GM23338 (cell line): ENCODE data around the gene DTHD1.

Experiments used
- CTCF ChIP-seq, 2 experiments: fragments of 200-600 bp in 1 of 2; sonication (generic) in 1 of 2; conservative IDR thresholded peaks; 2 replicates each; pipeline versions ENCODE4 v1.5.1 to v1.6.1; 2016 to 2017; ENCODE audit warnings: antibody characterized with exemption in 2 of 2, low read depth in 2 of 2, mild to moderate bottlenecking in 2 of 2, moderate library complexity in 1 of 2
- EZH2phosphoT487 ChIP-seq: fragments of 200-600 bp; sonication (generic); IDR thresholded peaks from one replicate; pipeline ENCODE4 v1.8.1; 2018; ENCODE audit warnings: antibody characterized with exemption; ENCODE audit not compliant: unreplicated experiment
- POLR2AphosphoS5 ChIP-seq: IDR thresholded peaks from 2 replicates; pipeline ENCODE4 v1.6.1; 2016; ENCODE audit warnings: antibody characterized with exemption, low read depth
- STAT1 ChIP-seq: IDR thresholded peaks from one replicate; pipeline ENCODE4 v1.6.1; 2016; ENCODE audit warnings: antibody characterized with exemption; ENCODE audit not compliant: unreplicated experiment
- TF ChIP-seq, protein P1 (sequence below): IDR thresholded peaks from one replicate; pipeline ENCODE4 v1.6.1; 2018; ENCODE audit warnings: antibody characterized with exemption; ENCODE audit not compliant: unreplicated experiment

GRCh38 chr4:36313703-36314102, 32.3 kb downstream of the DTHD1 start:
- TF ChIP-seq CTCF (conservative IDR thresholded peaks at IDR 0.05; ENCODE audit: low read depth in 2 of 2) = no peak
- TF ChIP-seq, protein P1, sequence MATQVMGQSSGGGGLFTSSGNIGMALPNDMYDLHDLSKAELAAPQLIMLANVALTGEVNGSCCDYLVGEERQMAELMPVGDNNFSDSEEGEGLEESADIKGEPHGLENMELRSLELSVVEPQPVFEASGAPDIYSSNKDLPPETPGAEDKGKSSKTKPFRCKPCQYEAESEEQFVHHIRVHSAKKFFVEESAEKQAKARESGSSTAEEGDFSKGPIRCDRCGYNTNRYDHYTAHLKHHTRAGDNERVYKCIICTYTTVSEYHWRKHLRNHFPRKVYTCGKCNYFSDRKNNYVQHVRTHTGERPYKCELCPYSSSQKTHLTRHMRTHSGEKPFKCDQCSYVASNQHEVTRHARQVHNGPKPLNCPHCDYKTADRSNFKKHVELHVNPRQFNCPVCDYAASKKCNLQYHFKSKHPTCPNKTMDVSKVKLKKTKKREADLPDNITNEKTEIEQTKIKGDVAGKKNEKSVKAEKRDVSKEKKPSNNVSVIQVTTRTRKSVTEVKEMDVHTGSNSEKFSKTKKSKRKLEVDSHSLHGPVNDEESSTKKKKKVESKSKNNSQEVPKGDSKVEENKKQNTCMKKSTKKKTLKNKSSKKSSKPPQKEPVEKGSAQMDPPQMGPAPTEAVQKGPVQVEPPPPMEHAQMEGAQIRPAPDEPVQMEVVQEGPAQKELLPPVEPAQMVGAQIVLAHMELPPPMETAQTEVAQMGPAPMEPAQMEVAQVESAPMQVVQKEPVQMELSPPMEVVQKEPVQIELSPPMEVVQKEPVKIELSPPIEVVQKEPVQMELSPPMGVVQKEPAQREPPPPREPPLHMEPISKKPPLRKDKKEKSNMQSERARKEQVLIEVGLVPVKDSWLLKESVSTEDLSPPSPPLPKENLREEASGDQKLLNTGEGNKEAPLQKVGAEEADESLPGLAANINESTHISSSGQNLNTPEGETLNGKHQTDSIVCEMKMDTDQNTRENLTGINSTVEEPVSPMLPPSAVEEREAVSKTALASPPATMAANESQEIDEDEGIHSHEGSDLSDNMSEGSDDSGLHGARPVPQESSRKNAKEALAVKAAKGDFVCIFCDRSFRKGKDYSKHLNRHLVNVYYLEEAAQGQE = no peak
- TF ChIP-seq POLR2AphosphoS5 = no peak
- no peak for TF ChIP-seq STAT1
- no peak for TF ChIP-seq EZH2phosphoT487
